Body of pancreas (tissue), 4 donors: ENCODE results near the gene FBXL17. TPM values are rescaled to one million over a fixed set of nuclear protein-coding genes. Genes with fewer than 3 reads are reported as not detected.

Experiments used
- ATAC-seq: fragments of 150-250 bp; one replicate; pipeline ENCODE4 v1.9.1; 2016
- DNase-seq, 4 donors: peaks; one replicate each; pipeline ENCODE4 v3.0.0-alpha.2; 2019
- H3K27ac ChIP-seq, 4 donors: fragments of 200-600 bp; sonication (generic); 1 replicate in 3 of 4; 2 replicates in 1 of 4; pipeline versions ENCODE4 v1.5.1 to v1.6.1; 2016 to 2019; ENCODE audit warnings: mild to moderate bottlenecking in 1 of 4, mixed read lengths in 1 of 4, moderate library complexity in 1 of 4
- H3K27me3 ChIP-seq, 2 donors: fragments of 200-600 bp; sonication (generic); one replicate each; pipeline ENCODE4 v1.6.0; 2016; ENCODE audit warnings: mild to moderate bottlenecking in 1 of 2
- H3K36me3 ChIP-seq, 2 donors: fragments of 200-600 bp; sonication (generic); replicated peaks in 1 of 2; 2 replicates each; pipeline ENCODE4 v1.5.1; 2016; ENCODE audit warnings: low read depth in 2 of 2; ENCODE audit not compliant: insufficient read depth in 1 of 2
- H3K4me1 ChIP-seq: fragments of 200-600 bp; sonication (generic); one replicate; pipeline ENCODE4 v1.6.0; 2016
- H3K4me3 ChIP-seq, 2 donors: fragments of 200-600 bp; sonication (generic); 1 replicate in 1 of 2; 2 replicates in 1 of 2; pipeline ENCODE4 v1.5.1; 2016 to 2019
- H3K9me3 ChIP-seq, 3 donors: fragments of 200-600 bp; sonication (generic); 1 replicate in 2 of 3; 2 replicates in 1 of 3; pipeline ENCODE4 v1.5.1; 2016
- CTCF ChIP-seq, 7 experiments: fragments of 450-650 bp in 4 of 7; fragments of 200-600 bp in 3 of 7; sonication (generic) in 3 of 7; IDR thresholded peaks; one replicate each; pipeline ENCODE4 v1.5.1; 2016 to 2019; ENCODE audit warnings: antibody characterized with exemption in 7 of 7
- POLR2A ChIP-seq, 3 donors: fragments of 450-650 bp; IDR thresholded peaks; one replicate each; pipeline ENCODE4 v1.6.1; 2016; ENCODE audit warnings: antibody characterized with exemption in 3 of 3, mild to moderate bottlenecking in 2 of 3
- WGBS, 2 donors: methylation state at CpG; one replicate each; pipeline ENCODE4 v1.1.5; 2017; 5-methylcytosine and 5-hydroxymethylcytosine counted together
- intact Hi-C: fragments of 100-400 bp; cut with DNase I; formaldehyde crosslinking; loops from one replicate; pipeline ENCODE4 v1.15.1; 2023
- total RNA-seq, 2 donors: library from RNA; depleted of rRNA; stranded (reverse); fragments of >200 nt; gene quantifications; one replicate each; pipeline ENCODE4 v1.1.0, GENCODE V29; 2016

FBXL17 gene
- total RNA-seq, 2 donors from 2014 or later: 5.3 to 13.5 TPM

GRCh38 chr5:108036482-108036881 is 345.4 kb downstream of the FBXL17 start:
- Histone ChIP-seq H3K9me3 (no peaks in the 10 kb centered on the region), H3K4me1 (peaks cover 3% of the 10 kb centered on the region), H3K4me3 (no peak overlapping the region), H3K27me3 (no peaks in the 10 kb centered on the region), H3K36me3 (no peaks in the 10 kb centered on the region), H3K27ac (no peak overlapping the region)
- WGBS, 2 donors: 64 to 66% methylated on average over 7 of the region's 7 CpGs
- TF ChIP-seq POLR2A (IDR thresholded peaks at IDR 0.05): no peak
- TF ChIP-seq CTCF (IDR thresholded peaks at IDR 0.05): no peak
- intact Hi-C loops: no loop called here
- DNase-seq (no peak), ATAC-seq (no peak)

GRCh38 chr5:108028883-108029282 is 353.0 kb downstream of the FBXL17 start:
- Histone ChIP-seq H3K27me3 (no peaks in the 10 kb centered on the region), H3K36me3 (no peaks in the 10 kb centered on the region), H3K4me3 (no peak overlapping the region), H3K27ac (no peak overlapping the region), H3K9me3 (no peaks in the 10 kb centered on the region), H3K4me1 (no peaks in the 10 kb centered on the region)
- intact Hi-C loops: no loop called here
- TF ChIP-seq POLR2A (IDR thresholded peaks at IDR 0.05) (no peak), CTCF (IDR thresholded peaks at IDR 0.05) (no peak)
- WGBS, 2 donors: 69 to 73% methylated on average over 3 of the region's 3 CpGs
- ATAC-seq (no peak), DNase-seq (no peak)

DNA sequence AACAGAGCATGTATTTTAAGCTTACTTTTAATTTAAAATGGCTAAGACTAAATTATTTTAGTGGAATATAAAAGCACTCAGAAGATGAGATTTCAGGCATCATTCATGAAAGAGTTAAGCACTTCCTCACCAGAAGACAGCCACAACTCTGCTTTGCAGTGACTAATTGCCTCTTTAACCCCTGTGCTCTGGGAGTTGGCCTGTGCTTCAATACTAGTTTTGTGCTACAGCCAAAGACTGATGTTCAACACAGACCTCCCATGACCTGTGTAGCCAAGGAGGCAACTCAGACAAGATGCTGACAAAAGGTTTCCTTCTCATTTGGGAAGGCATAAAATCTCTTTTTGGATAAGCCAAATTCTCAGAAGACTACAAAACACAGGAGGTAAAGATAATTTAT is 353.5 kb downstream of the FBXL17 start:
- no peaks in the 10 kb centered on the region for H3K4me1 ChIP-seq
- H3K27me3 ChIP-seq: no peaks in the 10 kb centered on the region
- no peak for DNase-seq
- intact Hi-C loops: no loop called here
- no peaks in the 10 kb centered on the region for H3K36me3 ChIP-seq
- no peaks in the 10 kb centered on the region for H3K9me3 ChIP-seq
- no peak for TF ChIP-seq POLR2A (IDR thresholded peaks at IDR 0.05)
- TF ChIP-seq CTCF (IDR thresholded peaks at IDR 0.05): no peak
- no peak overlapping the region for H3K27ac ChIP-seq
- H3K4me3 ChIP-seq: no peak overlapping the region
- ATAC-seq: no peak

DNA sequence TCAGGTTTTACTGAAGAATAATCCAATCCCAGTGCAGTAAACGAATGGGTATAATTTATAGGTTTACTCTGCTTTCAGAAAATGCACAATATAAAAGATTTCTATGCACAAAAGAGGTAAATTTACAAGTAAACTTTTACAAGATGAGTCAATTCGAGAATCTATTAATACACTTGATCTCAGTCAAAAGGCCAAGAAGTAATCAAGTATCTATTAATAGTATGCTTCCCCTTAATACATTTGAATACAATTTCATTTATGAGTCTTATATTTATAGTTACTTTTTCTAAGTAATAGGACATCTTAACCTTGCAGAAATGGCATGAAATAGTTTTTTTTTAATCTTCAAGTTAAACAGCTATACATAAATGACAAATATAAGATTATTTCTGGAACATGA is 355.9 kb downstream of the FBXL17 start:
- TF ChIP-seq POLR2A (IDR thresholded peaks at IDR 0.05) (no peak), CTCF (IDR thresholded peaks at IDR 0.05) (no peak)
- Histone ChIP-seq H3K27ac (no peak overlapping the region), H3K4me3 (no peak overlapping the region), H3K36me3 (no peaks in the 10 kb centered on the region), H3K9me3 (no peaks in the 10 kb centered on the region), H3K27me3 (no peaks in the 10 kb centered on the region), H3K4me1 (no peaks in the 10 kb centered on the region)
- intact Hi-C loops: no loop called here
- WGBS, 2 donors: 82 to 89% methylated on average over 2 of the region's 2 CpGs
- DNase-seq: no peak
- ATAC-seq: no peak

DNA sequence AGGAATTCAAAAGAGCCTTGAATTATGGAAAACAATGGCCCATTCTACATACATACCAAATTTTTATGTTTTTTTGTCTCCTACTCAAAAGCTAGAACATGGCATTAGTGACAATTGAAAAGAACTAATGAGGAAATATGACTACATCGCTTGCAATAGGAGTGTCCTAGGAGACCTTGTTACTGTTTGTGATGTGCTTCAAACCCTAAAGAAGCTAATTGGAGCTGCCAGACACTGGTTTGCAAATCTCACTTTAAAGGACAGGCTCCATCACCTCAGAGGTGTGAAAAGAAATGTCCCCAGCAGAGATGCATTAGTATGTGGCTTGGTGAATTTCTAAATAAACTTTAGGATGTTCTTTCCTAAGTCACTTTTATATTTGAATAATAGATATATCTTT is 356.9 kb downstream of the FBXL17 start:
- intact Hi-C loops: no loop called here
- no peak overlapping the region for H3K27ac ChIP-seq
- H3K9me3 ChIP-seq: no peaks in the 10 kb centered on the region
- DNase-seq (no peak), ATAC-seq (no peak)
- H3K4me1 ChIP-seq: no peaks in the 10 kb centered on the region
- TF ChIP-seq POLR2A (IDR thresholded peaks at IDR 0.05) (no peak), CTCF (IDR thresholded peaks at IDR 0.05) (no peak)
- WGBS, 2 donors: 64 to 88% methylated on average over 1 of the region's 1 CpG
- no peaks in the 10 kb centered on the region for H3K36me3 ChIP-seq
- H3K27me3 ChIP-seq: no peaks in the 10 kb centered on the region
- no peak overlapping the region for H3K4me3 ChIP-seq
